Astrocyte (in vitro differentiated cells and primary cell): ENCODE measurements around the gene ENDOV. TPM values are rescaled to one million over a fixed set of nuclear protein-coding genes. Genes with fewer than 3 reads are reported as not detected.

Experiments used
- DNase-seq: peaks from one replicate; pipeline ENCODE4 v3.0.0-alpha.2; 2010; ENCODE audit warnings: low read depth
- FAIRE-seq: peaks from 2 replicates; lab custom pipeline; 2011; peaks lifted over from hg19 to GRCh38; lab: Jason Lieb, UNC
- H2AFZ ChIP-seq: 2 replicates; pipeline ENCODE4 v1.6.0; 2012; ENCODE audit warnings: low read depth, low read length, inconsistent platforms
- H3K27ac ChIP-seq: 2 replicates; pipeline ENCODE4 v1.5.1; 2011; ENCODE audit warnings: low read depth, low read length, inconsistent platforms
- H3K27me3 ChIP-seq: 2 replicates; pipeline ENCODE4 v1.6.0; 2011; ENCODE audit warnings: low read length, inconsistent platforms; ENCODE audit not compliant: insufficient read depth
- H3K36me3 ChIP-seq: 2 replicates; pipeline ENCODE4 v1.5.1; 2011; ENCODE audit warnings: low read length, inconsistent platforms; ENCODE audit not compliant: insufficient read depth
- H3K4me1 ChIP-seq: 2 replicates; pipeline ENCODE4 v1.5.1; 2011; ENCODE audit warnings: low read length, inconsistent platforms; ENCODE audit not compliant: insufficient read depth
- H3K4me2 ChIP-seq: 2 replicates; pipeline ENCODE4 v1.6.0; 2012; ENCODE audit warnings: low read length, inconsistent platforms
- H3K4me3 ChIP-seq: 2 replicates; pipeline ENCODE4 v1.5.1; 2011; ENCODE audit warnings: low read depth, mild to moderate bottlenecking, low read length, inconsistent platforms; ENCODE audit not compliant: insufficient read depth
- H3K79me2 ChIP-seq: 2 replicates; pipeline ENCODE4 v1.6.0; 2012; ENCODE audit warnings: mild to moderate bottlenecking, low read length, inconsistent platforms; ENCODE audit not compliant: insufficient read depth
- H3K9ac ChIP-seq: 2 replicates; pipeline ENCODE4 v1.6.0; 2012; ENCODE audit warnings: mild to moderate bottlenecking, low read length, inconsistent platforms
- H3K9me3 ChIP-seq: 2 replicates; pipeline ENCODE4 v1.5.1; 2012; ENCODE audit warnings: low read depth, mild to moderate bottlenecking, low read length, inconsistent platforms; ENCODE audit not compliant: insufficient read depth
- H4K20me1 ChIP-seq: 2 replicates; pipeline ENCODE4 v1.6.0; 2012; ENCODE audit warnings: low read length, inconsistent platforms; ENCODE audit not compliant: insufficient read depth
- H3K27ac Mint-ChIP-seq: one replicate; pipeline ENCODE4 v1.8.0; 2021; ENCODE audit warnings: mild to moderate bottlenecking, mixed read lengths; ENCODE audit not compliant: unreplicated experiment
- H3K27me3 Mint-ChIP-seq: one replicate; pipeline ENCODE4 v1.8.0; 2021; ENCODE audit warnings: low read depth, mixed read lengths; ENCODE audit not compliant: unreplicated experiment
- H3K36me3 Mint-ChIP-seq: one replicate; pipeline ENCODE4 v1.8.0; 2021; ENCODE audit warnings: low read depth, mixed read lengths; ENCODE audit not compliant: unreplicated experiment
- H3K4me1 Mint-ChIP-seq: one replicate; pipeline ENCODE4 v1.8.0; 2021; ENCODE audit warnings: low read depth, mixed read lengths; ENCODE audit not compliant: unreplicated experiment
- H3K4me3 Mint-ChIP-seq: one replicate; pipeline ENCODE4 v1.8.0; 2021; ENCODE audit warnings: mild to moderate bottlenecking, moderate library complexity, mixed read lengths; ENCODE audit not compliant: unreplicated experiment
- H3K9me3 Mint-ChIP-seq: one replicate; pipeline ENCODE4 v1.8.0; 2021; ENCODE audit warnings: mild to moderate bottlenecking, mixed read lengths; ENCODE audit not compliant: unreplicated experiment
- CTCF ChIP-seq: IDR thresholded peaks from 2 replicates; pipeline ENCODE4 v1.5.1; 2011; ENCODE audit warnings: low read depth, mild to moderate bottlenecking, inconsistent platforms, low read length, moderate library complexity; ENCODE audit not compliant: insufficient read depth
- EZH2 ChIP-seq: IDR thresholded peaks from 2 replicates; pipeline ENCODE4 v1.6.1; 2012; ENCODE audit warnings: mild to moderate bottlenecking, low read length, inconsistent platforms; ENCODE audit not compliant: insufficient read depth
- total RNA-seq: library from RNA; stranded (reverse); gene quantifications from 2 replicates; pipeline ENCODE4 v1.2.1, GENCODE V29; 2021

The ENDOV gene
- total RNA-seq, 1 donor from 2014 or later, result 20.7 TPM

- Histone ChIP-seq H3K9ac (no peak overlapping the region), H3K4me3 (no peak overlapping the region), H3K9me3 (no peaks in the 10 kb centered on the region), H3K4me1 (no peaks in the 10 kb centered on the region), H3K79me2 (no peaks in the 10 kb centered on the region), H3K27me3 (peaks cover 13% of the 10 kb centered on the region), H2AFZ (no peak overlapping the region), H3K27ac (no peak overlapping the region), H3K4me2 (no peak overlapping the region), H3K36me3 (no peaks in the 10 kb centered on the region), H4K20me1 (no peaks in the 10 kb centered on the region)
- H3K27ac Mint-ChIP-seq, result no peak overlapping the region
- no peaks in the 10 kb centered on the region for H3K9me3 Mint-ChIP-seq
- peaks cover 2% of the 10 kb centered on the region for H3K4me1 Mint-ChIP-seq
- H3K4me3 Mint-ChIP-seq, result no peak overlapping the region
- H3K27me3 Mint-ChIP-seq, result peaks cover 10% of the 10 kb centered on the region
- peaks cover 4% of the 10 kb centered on the region for H3K36me3 Mint-ChIP-seq
- TF ChIP-seq EZH2, result no peak
- TF ChIP-seq CTCF, result no peak
- DNase-seq, result no peak
- FAIRE-seq, result no peak
These were observed 32.8 kb downstream of the ENDOV start for GRCh38 chr17:80447790-80448189.

- Histone ChIP-seq H3K27me3 (peaks cover 4% of the 10 kb centered on the region), H3K4me3 (no peak overlapping the region), H3K4me1 (peaks cover 5% of the 10 kb centered on the region), H3K9ac (no peak overlapping the region), H3K79me2 (peaks cover 2% of the 10 kb centered on the region), H3K36me3 (no peaks in the 10 kb centered on the region), H4K20me1 (no peaks in the 10 kb centered on the region), H2AFZ (no peak overlapping the region), H3K9me3 (no peaks in the 10 kb centered on the region), H3K4me2 (no peak overlapping the region), H3K27ac (no peak overlapping the region)
- H3K4me3 Mint-ChIP-seq, result no peak overlapping the region
- H3K27me3 Mint-ChIP-seq, result peaks cover 3% of the 10 kb centered on the region
- peaks cover 12% of the 10 kb centered on the region for H3K4me1 Mint-ChIP-seq
- TF ChIP-seq EZH2 (no peak), CTCF (no peak)
- FAIRE-seq (no peak), DNase-seq (no peak)
- H3K27ac Mint-ChIP-seq, result no peak overlapping the region
- peaks cover 2% of the 10 kb centered on the region for H3K36me3 Mint-ChIP-seq
- no peaks in the 10 kb centered on the region for H3K9me3 Mint-ChIP-seq
These were observed 34.4 kb downstream of the ENDOV start for GRCh38 chr17:80449194-80449929.

GRCh38 chr17:80449930-80450576 lies 35.1 kb downstream of the ENDOV start:
- Mint-ChIP-seq H3K27me3 (peaks cover 3% of the 10 kb centered on the region), H3K4me3 (no peak overlapping the region), H3K4me1 (peaks cover 12% of the 10 kb centered on the region), H3K36me3 (peaks cover 2% of the 10 kb centered on the region), H3K9me3 (no peaks in the 10 kb centered on the region), H3K27ac (no peak overlapping the region)
- no peaks in the 10 kb centered on the region for H3K9me3 ChIP-seq
- no peaks in the 10 kb centered on the region for H4K20me1 ChIP-seq
- no peaks in the 10 kb centered on the region for H3K36me3 ChIP-seq
- peaks cover 4% of the 10 kb centered on the region for H3K27me3 ChIP-seq
- no peak overlapping the region for H3K4me2 ChIP-seq
- TF ChIP-seq CTCF, result no peak
- no peak for TF ChIP-seq EZH2
- DNase-seq (no peak), FAIRE-seq (no peak)
- H3K4me3 ChIP-seq, result no peak overlapping the region
- no peak overlapping the region for H3K9ac ChIP-seq
- peaks cover 2% of the 10 kb centered on the region for H3K79me2 ChIP-seq
- H2AFZ ChIP-seq, result no peak overlapping the region
- peaks cover 8% of the 10 kb centered on the region for H3K4me1 ChIP-seq
- H3K27ac ChIP-seq, result no peak overlapping the region
